ENCODE results near the gene OLIG2.

- no peak for TF ChIP-seq CTCF (conservative IDR thresholded peaks at IDR 0.05 in 1 of 2, IDR thresholded peaks at IDR 0.05 in 1 of 2; ENCODE audit: extremely low read depth in 1 of 2, insufficient read depth in 1 of 2, low read depth in 1 of 2, low read length in 2 of 2)
- no peak for TF ChIP-seq EZH2 (IDR thresholded peaks at IDR 0.05; ENCODE audit: borderline replicate concordance, low read length)
These were observed 45.4 kb downstream of the OLIG2 start for GRCh38 chr21:33070998-33071769.
